Common myeloid progenitor, CD34-positive (primary cell): ENCODE data around the gene RAB4B.

Experiments
- CTCF ChIA-PET: fragments of 350-600 bp; sonication (Branson Sonifier 250); formaldehyde crosslinking; loops from one replicate; lab custom pipeline; 2021; ENCODE audit warnings: antibody characterized with exemption; lab: Charles Lee
- POLR2A ChIA-PET: fragments of 350-600 bp; sonication (Branson Sonifier 250); formaldehyde crosslinking; loops from one replicate; lab custom pipeline; 2021; ENCODE audit warnings: antibody characterized with exemption; lab: Charles Lee
- DNase-seq, 3 donors: peaks; one replicate each; pipeline versions ENCODE4 v3.0.0 to v3.0.0-alpha.2; 2013
- H3K27ac ChIP-seq, 2 experiments: 1 replicate in 1 of 2; 2 replicates in 1 of 2; pipeline ENCODE4 v1.7.0; 2013; ENCODE audit warnings: inconsistent platforms in 2 of 2, low read length in 2 of 2, mild to moderate bottlenecking in 2 of 2, low read depth in 1 of 2, moderate library complexity in 1 of 2; ENCODE audit not compliant: severe bottlenecking in 2 of 2, insufficient read depth in 1 of 2, poor library complexity in 1 of 2
- H3K27me3 ChIP-seq, 5 experiments: replicated peaks in 2 of 5; 1 replicate in 3 of 5; 2 replicates in 2 of 5; pipeline versions ENCODE4 v1.6.1 to v1.7.0; 2013; ENCODE audit warnings: low read length in 4 of 5, mild to moderate bottlenecking in 2 of 5, moderate library complexity in 2 of 5, inconsistent platforms in 1 of 5; ENCODE audit not compliant: insufficient read depth in 5 of 5, control insufficient read depth in 4 of 5
- H3K36me3 ChIP-seq, 4 experiments: 1 replicate in 2 of 4; 2 replicates in 2 of 4; pipeline versions ENCODE4 v1.6.1 to v1.7.0; 2013; ENCODE audit warnings: low read length in 3 of 4, control low read depth in 1 of 4, mild to moderate bottlenecking in 1 of 4; ENCODE audit not compliant: control insufficient read depth in 4 of 4, insufficient read depth in 4 of 4
- H3K4me1 ChIP-seq, 4 experiments: 1 replicate in 3 of 4; 2 replicates in 1 of 4; pipeline versions ENCODE4 v1.6.1 to v1.7.1; 2013; ENCODE audit warnings: low read length in 3 of 4, mild to moderate bottlenecking in 3 of 4, control low read depth in 1 of 4, inconsistent platforms in 1 of 4, moderate library complexity in 1 of 4; ENCODE audit not compliant: control insufficient read depth in 4 of 4, insufficient read depth in 4 of 4; ENCODE audit errors: control extremely low read depth in 1 of 4
- H3K4me3 ChIP-seq, 7 experiments: 1 replicate in 4 of 7; 2 replicates in 3 of 7; pipeline versions ENCODE4 v1.5.1 to v1.7.0; 2013; ENCODE audit warnings: mild to moderate bottlenecking in 7 of 7, low read length in 6 of 7, moderate library complexity in 6 of 7, inconsistent platforms in 2 of 7, low read depth in 2 of 7, control low read depth in 1 of 7; ENCODE audit not compliant: insufficient read depth in 4 of 7, control insufficient read depth in 1 of 7; ENCODE audit errors: extremely low read depth in 1 of 7
- H3K9me3 ChIP-seq, 5 experiments: 1 replicate in 4 of 5; 2 replicates in 1 of 5; pipeline versions ENCODE4 v1.6.1 to v1.7.1; 2013; ENCODE audit warnings: low read length in 4 of 5, mild to moderate bottlenecking in 2 of 5, inconsistent platforms in 1 of 5, low read depth in 1 of 5, moderate library complexity in 1 of 5; ENCODE audit not compliant: control insufficient read depth in 4 of 5, insufficient read depth in 2 of 5; ENCODE audit errors: control extremely low read depth in 1 of 5
- WGBS: methylation state at CpG from one replicate; pipeline ENCODE4 v1.1.5; 2013; ENCODE audit not compliant: insufficient coverage; 5-methylcytosine and 5-hydroxymethylcytosine counted together

The RAB4B gene

GRCh38 chr19:40742886-40743285, 35.2 kb upstream of the RAB4B start:
- no peak for DNase-seq
- 95% methylated on average over 11 of the region's 12 CpGs for WGBS
- H3K4me1 ChIP-seq = no peaks in the 10 kb centered on the region
- POLR2A ChIA-PET = interaction anchor here (0.7 kb wide), 1 partner anchor 29 kb away, joined by 3 read pairs; no protein-coding TSS in a partner anchor
- peaks cover 0 to 20% (median 14%) of the 10 kb centered on the region in 4 experiments for H3K36me3 ChIP-seq
- no peak overlapping the region for H3K27ac ChIP-seq
- CTCF ChIA-PET = interaction anchor here (0.6 to 2.0 kb wide), 4 partner anchors 9 to 76 kb away, joined by 3 to 6 read pairs (median 4); no protein-coding TSS in a partner anchor
- H3K27me3 ChIP-seq = no peaks in the 10 kb centered on the region
- no peaks in the 10 kb centered on the region for H3K9me3 ChIP-seq
- no peak overlapping the region for H3K4me3 ChIP-seq

GRCh38 chr19:40743926-40744325, 34.1 kb upstream of the RAB4B start:
- Histone ChIP-seq H3K4me1 (peaks cover 0 to 6% (median 0%) of the 10 kb centered on the region in 4 experiments), H3K27me3 (no peaks in the 10 kb centered on the region), H3K27ac (no peak overlapping the region), H3K36me3 (peaks cover 0 to 17% (median 11%) of the 10 kb centered on the region in 4 experiments), H3K9me3 (no peaks in the 10 kb centered on the region), H3K4me3 (no peak overlapping the region)
- no peak for DNase-seq
- ChIA-PET POLR2A (interaction anchor here (0.6 kb wide), 1 partner anchor 24 kb away, joined by 3 read pairs; no protein-coding TSS in a partner anchor), CTCF (interaction anchor here (0.6 to 1.5 kb wide), 6 partner anchors 8 to 76 kb away, joined by 3 to 4 read pairs (median 3); no protein-coding TSS in a partner anchor)
- WGBS = 98% methylated on average over 10 of the region's 10 CpGs

- Histone ChIP-seq H3K4me3 (no peak overlapping the region), H3K36me3 (peaks cover 0 to 8% (median 4%) of the 10 kb centered on the region in 4 experiments), H3K27me3 (no peaks in the 10 kb centered on the region), H3K4me1 (peaks cover 2 to 14% (median 7%) of the 10 kb centered on the region in 4 experiments), H3K9me3 (no peaks in the 10 kb centered on the region), H3K27ac (no peak overlapping the region)
- no peak for DNase-seq
- 89% methylated on average over 11 of the region's 17 CpGs for WGBS
- CTCF ChIA-PET = interaction anchor here (1.0 to 1.4 kb wide), 3 partner anchors 12 to 75 kb away, joined by 3 read pairs; no protein-coding TSS in a partner anchor
- POLR2A ChIA-PET = interaction anchor here (0.6 kb wide), 1 partner anchor 23 kb away, joined by 3 read pairs; no protein-coding TSS in a partner anchor
These were observed 33.3 kb upstream of the RAB4B start for GRCh38 chr19:40744554-40745401.

GRCh38 chr19:40745402-40745780, 32.7 kb upstream of the RAB4B start:
- POLR2A ChIA-PET = no interaction called here

GRCh38 chr19:40747536-40747935, 30.5 kb upstream of the RAB4B start:
- Histone ChIP-seq H3K27ac (no peak overlapping the region), H3K9me3 (no peaks in the 10 kb centered on the region), H3K4me1 (peaks cover 6 to 32% (median 25%) of the 10 kb centered on the region in 4 experiments), H3K4me3 (no peak overlapping the region), H3K36me3 (peaks cover 0 to 2% (median 0%) of the 10 kb centered on the region in 4 experiments), H3K27me3 (no peaks in the 10 kb centered on the region)
- ChIA-PET CTCF (interaction anchor here (1.5 to 2.3 kb wide), 3 partner anchors 23 to 56 kb away, joined by 4 to 5 read pairs (median 4); partner anchors contain the start of gene RAB4B), POLR2A (no interaction called here)
- WGBS = 100% methylated on average over 3 of the region's 7 CpGs
- DNase-seq = no peak

More at GRCh38 chr19:40745402-40745780, 32.7 kb upstream of the RAB4B start:
- DNase-seq = no peak
- no peak overlapping the region for H3K27ac ChIP-seq
- peaks cover 0 to 3% (median 1%) of the 10 kb centered on the region in 4 experiments for H3K36me3 ChIP-seq
- no peak overlapping the region for H3K4me3 ChIP-seq
- H3K9me3 ChIP-seq = no peaks in the 10 kb centered on the region
- 100% methylated on average over 6 of the region's 7 CpGs for WGBS
- no peaks in the 10 kb centered on the region for H3K27me3 ChIP-seq
- CTCF ChIA-PET = no interaction called here
- H3K4me1 ChIP-seq = peaks cover 3 to 18% (median 12%) of the 10 kb centered on the region in 4 experiments

- Histone ChIP-seq H3K36me3 (peaks cover 0 to 10% (median 4%) of the 10 kb centered on the region in 4 experiments), H3K4me3 (peak within 1 kb of the TSS; percentile 65 to 91 (median 82)), H3K9me3 (no peaks in the 10 kb centered on the region), H3K4me1 (peaks cover 6 to 53% (median 39%) of the 10 kb centered on the region in 4 experiments), H3K27ac (peak within 1 kb of the TSS; percentile 91 to 95), H3K27me3 (no peaks in the 10 kb centered on the region)
- WGBS = 0% methylated on average over 40 of the region's 43 CpGs
- ChIA-PET CTCF (interaction anchor here (1.0 kb wide), 1 partner anchor 59 kb away, joined by 4 read pairs; no protein-coding TSS in a partner anchor), POLR2A (interaction anchor here (0.6 to 1.5 kb wide), 7 partner anchors 16 to 329 kb away, joined by 3 to 15 read pairs (median 4); partner anchors contain the start of genes COQ8B, EGLN2 and RAB4B)
- peak; percentile 100 for DNase-seq
These were observed 27.8 kb upstream of the RAB4B start, which contains the start of gene ACTMAP for GRCh38 chr19:40750058-40750873. Gene ACTMAP (minus strand): TSS chr19:40750477. CDS start chr19:40749803, 674 bp downstream.
